IgD-negative memory B cell (primary cell): ENCODE data around the gene HOXD1. TPM values are rescaled to one million over a fixed set of nuclear protein-coding genes. Genes with fewer than 3 reads are reported as not detected.

Experiments used
- H3K27ac Mint-ChIP-seq, 3 donors: one replicate each; pipeline ENCODE4 v1.8.0; 2020 to 2022; ENCODE audit warnings: mild to moderate bottlenecking in 3 of 3, mixed read lengths in 3 of 3, moderate library complexity in 1 of 3
- H3K27me3 Mint-ChIP-seq: one replicate; pipeline ENCODE4 v1.8.0; 2021; ENCODE audit warnings: mixed read lengths
- H3K36me3 Mint-ChIP-seq: one replicate; pipeline ENCODE4 v1.8.0; 2020; ENCODE audit warnings: mild to moderate bottlenecking, mixed read lengths
- H3K4me1 Mint-ChIP-seq, 3 donors: one replicate each; pipeline ENCODE4 v1.8.0; 2020 to 2022; ENCODE audit warnings: mixed read lengths in 3 of 3, mild to moderate bottlenecking in 1 of 3
- H3K4me3 Mint-ChIP-seq, 4 donors: one replicate each; pipeline ENCODE4 v1.8.0; 2020 to 2022; ENCODE audit warnings: mild to moderate bottlenecking in 4 of 4, mixed read lengths in 4 of 4, moderate library complexity in 3 of 4
- H3K9me3 Mint-ChIP-seq, 3 donors: one replicate each; pipeline ENCODE4 v1.8.0; 2020 to 2021; ENCODE audit warnings: mixed read lengths in 3 of 3, mild to moderate bottlenecking in 1 of 3
- polyA plus RNA-seq: library from polyadenylated mRNA; unstranded; fragments of 300-500 nt; fragmentation: Illumina TruSeq; gene quantifications from one replicate; pipeline ENCODE4 v1.2.3, GENCODE V29; 2021

The HOXD1 gene
- polyA plus RNA-seq, 1 donor from 2014 or later, result not detected

GRCh38 chr2:176167398-176167797, 21.1 kb upstream of the HOXD1 start:
- H3K4me3 Mint-ChIP-seq, result no peak overlapping the region
- H3K9me3 Mint-ChIP-seq, result peaks cover 2 to 10% (median 8%) of the 10 kb centered on the region in 3 donors
- H3K4me1 Mint-ChIP-seq, result peaks cover 0 to 4% (median 2%) of the 10 kb centered on the region in 3 donors
- H3K36me3 Mint-ChIP-seq, result no peaks in the 10 kb centered on the region
- peaks cover 57% of the 10 kb centered on the region for H3K27me3 Mint-ChIP-seq
- peak overlapping the region in 1 of 3 donors; percentile 55 for H3K27ac Mint-ChIP-seq

GRCh38 chr2:176169181-176169580, 19.3 kb upstream of the HOXD1 start:
- no peak overlapping the region for H3K27ac Mint-ChIP-seq
- H3K9me3 Mint-ChIP-seq, result peaks cover 2 to 12% (median 2%) of the 10 kb centered on the region in 3 donors
- H3K4me3 Mint-ChIP-seq, result no peak overlapping the region
- peaks cover 62% of the 10 kb centered on the region for H3K27me3 Mint-ChIP-seq
- peaks cover 2 to 4% (median 2%) of the 10 kb centered on the region in 3 donors for H3K4me1 Mint-ChIP-seq
- peaks cover 2% of the 10 kb centered on the region for H3K36me3 Mint-ChIP-seq

DNA sequence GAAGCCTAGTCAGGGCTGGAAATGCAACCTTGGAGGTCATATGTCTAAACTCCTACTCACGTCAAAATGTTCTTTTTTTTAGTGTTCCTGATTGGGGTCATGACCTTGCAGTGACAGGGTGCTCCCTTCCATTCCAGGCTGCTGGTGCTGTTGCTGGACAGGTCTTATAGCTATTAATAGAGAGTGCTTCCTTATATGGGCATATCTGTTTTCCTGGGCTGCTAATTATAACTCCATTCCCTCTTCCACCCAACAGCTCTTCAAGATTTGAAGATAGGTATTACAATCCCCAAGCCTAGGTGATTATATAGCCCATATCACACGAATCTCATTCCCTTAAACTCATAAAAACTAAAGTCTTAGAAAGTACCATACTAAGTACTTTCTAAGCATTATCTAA, 18.8 kb upstream of the HOXD1 start:
- Mint-ChIP-seq H3K9me3 (peaks cover 0 to 9% (median 2%) of the 10 kb centered on the region in 3 donors), H3K4me1 (peaks cover 0 to 4% (median 2%) of the 10 kb centered on the region in 3 donors), H3K4me3 (no peak overlapping the region), H3K27ac (no peak overlapping the region), H3K36me3 (peaks cover 2% of the 10 kb centered on the region), H3K27me3 (peaks cover 62% of the 10 kb centered on the region)

DNA sequence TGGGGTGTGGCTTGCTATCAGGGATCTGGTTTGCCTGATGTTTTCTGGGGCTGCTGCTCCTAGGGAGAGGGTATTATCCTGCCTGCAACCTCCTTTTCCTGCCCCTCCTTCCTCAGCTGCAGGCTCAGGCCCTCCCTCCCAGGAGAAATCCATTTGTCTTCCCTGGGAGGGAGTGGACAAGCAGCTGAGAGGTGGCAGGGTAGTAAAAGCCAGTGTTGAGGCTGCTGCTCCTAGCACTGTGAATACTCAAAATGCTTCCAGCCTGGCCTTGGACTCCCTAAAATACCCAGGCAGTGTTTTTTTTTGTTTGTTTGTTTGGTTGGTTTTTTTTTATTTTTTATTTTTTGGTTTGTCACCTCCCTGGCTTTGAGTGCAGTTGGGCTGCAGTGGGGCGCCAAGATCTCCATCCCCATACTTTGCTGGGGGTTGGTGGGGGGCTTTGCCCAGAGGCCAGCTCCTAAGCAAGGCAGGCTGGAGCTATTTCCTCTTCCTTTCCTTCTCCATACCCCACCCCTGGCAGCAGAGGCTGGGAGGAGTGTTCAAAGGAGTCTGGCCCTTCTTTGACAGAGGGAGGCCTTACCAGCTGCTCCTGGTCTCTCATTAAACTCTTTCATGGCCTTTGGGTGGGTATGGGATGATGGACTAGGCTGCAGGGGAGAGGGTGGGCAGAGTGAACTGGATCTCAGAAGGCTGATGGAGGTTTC, 17.7 kb upstream of the HOXD1 start:
- Mint-ChIP-seq H3K9me3 (peaks cover 0 to 9% (median 2%) of the 10 kb centered on the region in 3 donors), H3K36me3 (peaks cover 2% of the 10 kb centered on the region), H3K27me3 (peaks cover 63% of the 10 kb centered on the region), H3K4me3 (no peak overlapping the region), H3K27ac (no peak overlapping the region), H3K4me1 (peaks cover 2 to 7% (median 3%) of the 10 kb centered on the region in 3 donors)

DNA sequence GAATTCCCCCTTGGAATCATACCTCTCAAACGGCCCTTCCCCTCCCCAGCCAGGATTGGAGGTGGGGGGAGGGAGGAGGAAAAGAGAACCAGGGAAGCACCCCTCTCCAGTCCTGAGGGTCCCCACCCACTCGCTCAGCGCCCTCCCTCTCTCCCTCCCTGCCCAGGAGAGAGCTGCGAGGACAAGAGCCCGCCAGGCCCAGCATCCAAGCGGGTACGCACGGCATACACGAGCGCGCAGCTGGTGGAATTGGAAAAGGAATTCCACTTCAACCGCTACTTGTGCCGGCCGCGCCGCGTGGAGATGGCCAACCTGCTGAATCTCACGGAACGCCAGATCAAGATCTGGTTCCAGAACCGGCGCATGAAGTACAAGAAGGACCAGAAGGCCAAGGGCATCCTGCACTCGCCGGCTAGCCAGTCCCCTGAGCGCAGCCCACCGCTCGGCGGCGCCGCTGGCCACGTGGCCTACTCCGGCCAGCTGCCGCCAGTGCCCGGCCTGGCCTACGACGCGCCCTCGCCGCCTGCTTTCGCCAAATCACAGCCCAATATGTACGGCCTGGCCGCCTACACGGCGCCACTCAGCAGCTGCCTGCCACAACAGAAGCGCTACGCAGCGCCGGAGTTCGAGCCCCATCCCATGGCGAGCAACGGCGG, 17.0 kb upstream of the HOXD1 start:
- Mint-ChIP-seq H3K9me3 (peaks cover 0 to 9% (median 2%) of the 10 kb centered on the region in 3 donors), H3K36me3 (peaks cover 2% of the 10 kb centered on the region), H3K27ac (peak overlapping the region in 1 of 3 donors; percentile 1), H3K4me1 (peaks cover 2 to 7% (median 3%) of the 10 kb centered on the region in 3 donors), H3K4me3 (no peak overlapping the region), H3K27me3 (peaks cover 64% of the 10 kb centered on the region)

GRCh38 chr2:176172007-176172894, 16.2 kb upstream of the HOXD1 start:
- Mint-ChIP-seq H3K4me1 (peaks cover 2 to 7% (median 3%) of the 10 kb centered on the region in 3 donors), H3K27me3 (peaks cover 65% of the 10 kb centered on the region), H3K9me3 (peaks cover 0 to 9% (median 2%) of the 10 kb centered on the region in 3 donors), H3K4me3 (peak overlapping the region in 1 of 4 donors; percentile 59), H3K27ac (peak overlapping the region in 2 of 3 donors; percentile 1 to 59), H3K36me3 (peaks cover 2% of the 10 kb centered on the region)

- peak overlapping the region in 1 of 3 donors; percentile 1 for H3K27ac Mint-ChIP-seq
- H3K4me3 Mint-ChIP-seq, result peak overlapping the region in 2 of 4 donors; percentile 33 to 59
These were observed 15.4 kb upstream of the HOXD1 start for GRCh38 chr2:176172895-176173566.

GRCh38 chr2:176173567-176174381, 14.7 kb upstream of the HOXD1 start:
- H3K27me3 Mint-ChIP-seq, result peaks cover 75% of the 10 kb centered on the region
- H3K4me3 Mint-ChIP-seq, result peak overlapping the region in 2 of 4 donors; percentile 33 to 41

More at GRCh38 chr2:176172895-176173566, 15.4 kb upstream of the HOXD1 start:
- H3K27me3 Mint-ChIP-seq, result peaks cover 72% of the 10 kb centered on the region
- H3K9me3 Mint-ChIP-seq, result peaks cover 0 to 9% (median 0%) of the 10 kb centered on the region in 3 donors
- H3K4me1 Mint-ChIP-seq, result peaks cover 2 to 7% (median 3%) of the 10 kb centered on the region in 3 donors
- H3K36me3 Mint-ChIP-seq, result peaks cover 2% of the 10 kb centered on the region

GRCh38 chr2:176174382-176174823, 14.1 kb upstream of the HOXD1 start:
- H3K4me1 Mint-ChIP-seq, result peaks cover 2 to 7% (median 5%) of the 10 kb centered on the region in 3 donors
- peak overlapping the region in 2 of 3 donors; percentile 39 to 70 for H3K27ac Mint-ChIP-seq

More at GRCh38 chr2:176173567-176174381, 14.7 kb upstream of the HOXD1 start:
- peak overlapping the region in 1 of 3 donors; percentile 70 for H3K27ac Mint-ChIP-seq
- peaks cover 0 to 9% (median 0%) of the 10 kb centered on the region in 3 donors for H3K9me3 Mint-ChIP-seq
- H3K4me1 Mint-ChIP-seq, result peaks cover 2 to 7% (median 5%) of the 10 kb centered on the region in 3 donors
- peaks cover 2% of the 10 kb centered on the region for H3K36me3 Mint-ChIP-seq

DNA sequence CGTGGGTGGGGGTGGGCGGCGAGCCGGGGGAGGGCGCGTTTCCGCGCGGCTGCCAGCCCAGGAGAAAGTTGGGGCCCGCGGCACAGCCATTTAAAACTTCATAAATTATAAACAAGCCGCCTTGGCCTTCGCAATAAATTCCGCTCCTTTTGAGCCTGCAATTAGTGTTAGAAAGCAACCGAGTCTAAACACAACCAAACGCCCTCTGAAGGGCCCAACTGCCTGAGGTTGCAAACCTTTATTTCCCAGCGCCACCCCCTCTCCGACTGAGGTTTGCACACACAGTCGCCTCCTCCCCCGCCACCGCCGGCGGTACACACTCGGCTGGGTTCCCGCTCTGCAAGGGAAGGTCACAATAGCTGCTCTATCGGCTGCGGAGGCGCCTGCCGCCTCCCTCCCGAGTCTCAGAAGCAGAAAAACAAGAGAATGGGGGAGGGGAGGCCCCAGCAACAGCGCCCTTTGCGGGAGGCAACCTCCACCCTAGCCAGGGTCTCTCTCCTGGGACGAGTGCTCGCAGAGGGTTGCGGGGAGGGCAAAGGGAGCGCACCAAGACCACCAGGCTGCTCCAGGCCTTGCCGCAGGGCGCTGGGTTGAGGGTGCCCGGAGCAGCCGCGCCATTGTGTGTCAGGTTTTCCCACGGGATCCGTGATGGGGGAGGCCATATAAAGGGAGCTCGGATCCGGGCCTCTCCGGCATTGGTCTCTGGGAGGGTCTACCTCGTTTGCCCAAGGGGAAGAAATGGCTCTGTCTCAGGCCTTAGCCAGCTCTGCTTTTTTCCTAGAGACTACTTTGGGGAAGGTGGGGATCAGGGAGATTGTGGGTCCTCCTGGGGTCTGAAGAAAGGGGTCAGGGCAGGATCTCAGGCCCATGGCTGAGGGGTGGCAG, 13.4 kb upstream of the HOXD1 start:
- H3K9me3 Mint-ChIP-seq, result peaks cover 0 to 9% (median 0%) of the 10 kb centered on the region in 3 donors
- H3K36me3 Mint-ChIP-seq, result peaks cover 2% of the 10 kb centered on the region
- H3K4me3 Mint-ChIP-seq, result peak overlapping the region in 2 of 4 donors; percentile 54 to 83
- H3K27ac Mint-ChIP-seq, result peak overlapping the region in 2 of 3 donors; percentile 1 to 76
- peaks cover 72% of the 10 kb centered on the region for H3K27me3 Mint-ChIP-seq
- peaks cover 2 to 7% (median 5%) of the 10 kb centered on the region in 3 donors for H3K4me1 Mint-ChIP-seq

More at GRCh38 chr2:176174382-176174823, 14.1 kb upstream of the HOXD1 start:
- H3K27me3 Mint-ChIP-seq, result peaks cover 72% of the 10 kb centered on the region
- peak overlapping the region in 1 of 4 donors; percentile 54 for H3K4me3 Mint-ChIP-seq
- H3K36me3 Mint-ChIP-seq, result peaks cover 2% of the 10 kb centered on the region
- H3K9me3 Mint-ChIP-seq, result peaks cover 0 to 9% (median 0%) of the 10 kb centered on the region in 3 donors

- H3K4me3 Mint-ChIP-seq, result no peak overlapping the region
- H3K4me1 Mint-ChIP-seq, result peaks cover 2 to 7% (median 5%) of the 10 kb centered on the region in 3 donors
- peaks cover 0 to 9% (median 0%) of the 10 kb centered on the region in 3 donors for H3K9me3 Mint-ChIP-seq
- H3K27ac Mint-ChIP-seq, result peak overlapping the region in 2 of 3 donors; percentile 1 to 29
- H3K27me3 Mint-ChIP-seq, result peaks cover 72% of the 10 kb centered on the region
- H3K36me3 Mint-ChIP-seq, result peaks cover 2% of the 10 kb centered on the region
These were observed 12.5 kb upstream of the HOXD1 start for GRCh38 chr2:176175709-176176607.
